Measurements from ENCODE around the gene FXYD6.

GRCh38 chr11:117819096-117820040, 57.1 kb downstream of the FXYD6 start:
- no peak for TF ChIP-seq GATA2 (IDR thresholded peaks at IDR 0.05; ENCODE audit: low read depth, low read length)
- TF ChIP-seq GATA3 (IDR thresholded peaks at IDR 0.05; ENCODE audit: low read depth, low read length), result no peak
